ENCODE measurements around the gene SLC2A6.

Gene SLC2A6

GRCh38 chr9:133425049-133425632, 53.8 kb downstream of the SLC2A6 start:
- H3K4me2 ChIP-seq (ENCODE audit: low read depth, low read length, poor library complexity, severe bottlenecking): no peak overlapping the region
- TF ChIP-seq CTCF (conservative IDR thresholded peaks at IDR 0.05; ENCODE audit: low read length) (no peak), EZH2phosphoT487 (IDR thresholded peaks at IDR 0.05; ENCODE audit: borderline replicate concordance) (no peak)
- no peaks in the 10 kb centered on the region for H3K27me3 ChIP-seq (ENCODE audit: insufficient read depth, low read length, poor library complexity, severe bottlenecking)
- H3K9me3 ChIP-seq (ENCODE audit: insufficient read depth, low read depth, low read length): no peaks in the 10 kb centered on the region; the same call in 1 of the 2 replicates
- no peaks in the 10 kb centered on the region for H3K36me3 ChIP-seq (ENCODE audit: insufficient read depth, low read length)
- no peaks in the 10 kb centered on the region for H3F3A ChIP-seq (ENCODE audit: low read depth)
- no peaks in the 10 kb centered on the region for H3K9me2 ChIP-seq (replicated peaks; ENCODE audit: low read depth, low read length)
- no peak overlapping the region for H3K9ac ChIP-seq (ENCODE audit: low read depth, low read length, poor library complexity, severe bottlenecking)
- no peaks in the 10 kb centered on the region for H3K4me1 ChIP-seq (ENCODE audit: insufficient read depth, low read length, poor library complexity, severe bottlenecking)
- no peaks in the 10 kb centered on the region for H4K20me1 ChIP-seq (ENCODE audit: insufficient read depth, low read length, poor library complexity, severe bottlenecking)
- H2AFZ ChIP-seq (ENCODE audit: low read length): no peak overlapping the region
- H3K4me3 ChIP-seq (ENCODE audit: low read length, poor library complexity, severe bottlenecking): no peak overlapping the region
- no peaks in the 10 kb centered on the region for H3K79me2 ChIP-seq (ENCODE audit: insufficient read depth, low read length)

DNA sequence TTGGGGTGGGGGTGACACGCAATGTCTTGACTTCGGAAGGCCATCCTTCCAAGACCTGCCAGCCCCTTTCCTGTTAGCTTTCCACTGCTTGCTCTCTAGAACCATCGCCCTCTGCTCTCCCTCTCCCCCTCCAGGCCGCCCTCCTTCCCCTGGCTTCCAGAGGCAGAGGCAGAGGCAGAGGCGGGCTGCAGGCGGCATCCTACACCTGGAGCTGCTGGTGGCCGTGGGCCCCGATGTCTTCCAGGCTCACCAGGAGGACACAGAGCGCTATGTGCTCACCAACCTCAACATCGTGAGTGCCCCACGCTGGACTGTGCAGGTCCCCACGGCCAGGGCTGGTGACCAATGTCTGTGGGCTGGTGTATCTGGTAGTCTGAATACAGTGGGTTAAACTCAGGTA, 54.7 kb downstream of the SLC2A6 start:
- Histone ChIP-seq H2AFZ (ENCODE audit: low read length) (no peak overlapping the region), H3K36me3 (ENCODE audit: insufficient read depth, low read length) (no peaks in the 10 kb centered on the region), H3K9me3 (ENCODE audit: insufficient read depth, low read depth, low read length) (no peaks in the 10 kb centered on the region; the same call in 1 of the 2 replicates), H3K27me3 (ENCODE audit: insufficient read depth, low read length, poor library complexity, severe bottlenecking) (no peaks in the 10 kb centered on the region), H3K4me3 (ENCODE audit: low read length, poor library complexity, severe bottlenecking) (no peak overlapping the region), H3K79me2 (ENCODE audit: insufficient read depth, low read length) (no peaks in the 10 kb centered on the region), H3K9ac (ENCODE audit: low read depth, low read length, poor library complexity, severe bottlenecking) (no peak overlapping the region), H3F3A (ENCODE audit: low read depth) (no peaks in the 10 kb centered on the region), H4K20me1 (ENCODE audit: insufficient read depth, low read length, poor library complexity, severe bottlenecking) (no peaks in the 10 kb centered on the region), H3K4me2 (ENCODE audit: low read depth, low read length, poor library complexity, severe bottlenecking) (no peak overlapping the region), H3K9me2 (replicated peaks; ENCODE audit: low read depth, low read length) (no peaks in the 10 kb centered on the region), H3K4me1 (ENCODE audit: insufficient read depth, low read length, poor library complexity, severe bottlenecking) (peaks cover under 1% of the 10 kb centered on the region)
- TF ChIP-seq CTCF (conservative IDR thresholded peaks at IDR 0.05; ENCODE audit: low read length) (no peak), EZH2phosphoT487 (IDR thresholded peaks at IDR 0.05; ENCODE audit: borderline replicate concordance) (no peak)

- TF ChIP-seq CTCF (conservative IDR thresholded peaks at IDR 0.05; ENCODE audit: low read length) (no peak), EZH2phosphoT487 (IDR thresholded peaks at IDR 0.05; ENCODE audit: borderline replicate concordance) (no peak)
- Histone ChIP-seq H3K9ac (ENCODE audit: low read depth, low read length, poor library complexity, severe bottlenecking) (no peak overlapping the region), H3K79me2 (ENCODE audit: insufficient read depth, low read length) (0 out of 2 replicates have a peak, but pooled peaks cover 2% of the 10 kb centered on the region), H3K9me3 (ENCODE audit: insufficient read depth, low read depth, low read length) (no peaks in the 10 kb centered on the region; the same call in 1 of the 2 replicates), H3K4me1 (ENCODE audit: insufficient read depth, low read length, poor library complexity, severe bottlenecking) (peaks cover 10% of the 10 kb centered on the region), H3K4me2 (ENCODE audit: low read depth, low read length, poor library complexity, severe bottlenecking) (no peak overlapping the region), H3K36me3 (ENCODE audit: insufficient read depth, low read length) (no peaks in the 10 kb centered on the region), H3K9me2 (replicated peaks; ENCODE audit: low read depth, low read length) (no peaks in the 10 kb centered on the region), H3K4me3 (ENCODE audit: low read length, poor library complexity, severe bottlenecking) (no peak overlapping the region), H2AFZ (ENCODE audit: low read length) (no peak overlapping the region), H3F3A (ENCODE audit: low read depth) (no peaks in the 10 kb centered on the region), H4K20me1 (ENCODE audit: insufficient read depth, low read length, poor library complexity, severe bottlenecking) (no peaks in the 10 kb centered on the region), H3K27me3 (ENCODE audit: insufficient read depth, low read length, poor library complexity, severe bottlenecking) (no peaks in the 10 kb centered on the region)
These were observed 55.7 kb downstream of the SLC2A6 start for GRCh38 chr9:133423216-133423615.
